Neural cell (in vitro differentiated cells): Measurements from ENCODE around the gene ING1. TPM values are rescaled to one million over a fixed set of nuclear protein-coding genes. Genes with fewer than 3 reads are reported as not detected.

ENCODE experiments used
- H2AFZ ChIP-seq: fragments of 200-600, 300-800 bp; sonication (generic), shearing (Covaris generic); 2 replicates; pipeline ENCODE4 v1.6.0; 2014; ENCODE audit warnings: low read depth, mild to moderate bottlenecking, antibody characterized with exemption, low read length, moderate library complexity
- H3F3A ChIP-seq: fragments of 200-600 bp; shearing (Covaris generic); 2 replicates; pipeline ENCODE4 v1.6.1; 2016; ENCODE audit warnings: mild to moderate bottlenecking, moderate library complexity, mixed read lengths, antibody characterized with exemption, low read length; ENCODE audit not compliant: insufficient read depth, poor library complexity, severe bottlenecking
- H3K27ac ChIP-seq: fragments of 200-600, 300-800 bp; sonication (generic), shearing (Covaris generic); 2 replicates; pipeline ENCODE4 v1.5.1; 2014; ENCODE audit warnings: mild to moderate bottlenecking, low read length, moderate library complexity
- H3K27me3 ChIP-seq: fragments of 300-800, 200-600 bp; sonication (generic), shearing (Covaris generic); 2 replicates; pipeline ENCODE4 v1.6.0; 2014; ENCODE audit warnings: mild to moderate bottlenecking, low read depth, low read length, moderate library complexity; ENCODE audit not compliant: insufficient read depth
- H3K36me3 ChIP-seq: fragments of 300-800, 200-600 bp; sonication (generic), shearing (Covaris generic); 2 replicates; pipeline ENCODE4 v1.5.1; 2014; ENCODE audit warnings: mild to moderate bottlenecking, antibody characterized with exemption, low read length, moderate library complexity; ENCODE audit not compliant: insufficient read depth
- H3K4me2 ChIP-seq: fragments of 300-800, 200-600 bp; sonication (generic), shearing (Covaris generic); 2 replicates; pipeline ENCODE4 v1.6.0; 2014; ENCODE audit warnings: mild to moderate bottlenecking, low read length
- H3K4me3 ChIP-seq: fragments of 300-800, 200-600 bp; sonication (generic), shearing (Covaris generic); 2 replicates; pipeline ENCODE4 v1.5.1; 2014; ENCODE audit warnings: mild to moderate bottlenecking, low read length, moderate library complexity
- H3K79me2 ChIP-seq: fragments of 200-600 bp; shearing (Covaris generic); replicated peaks from 2 replicates; pipeline ENCODE4 v1.6.0; 2014; ENCODE audit warnings: mild to moderate bottlenecking, low read length, moderate library complexity; ENCODE audit not compliant: insufficient read depth
- H3K9ac ChIP-seq: fragments of 300-800, 200-600 bp; sonication (generic), shearing (Covaris generic); 2 replicates; pipeline ENCODE4 v1.6.1; 2016; ENCODE audit warnings: mild to moderate bottlenecking, low read length, mixed read lengths
- H3K9me2 ChIP-seq: fragments of 200-600 bp; shearing (Covaris generic); 2 replicates; pipeline ENCODE4 v1.6.1; 2016; ENCODE audit warnings: mild to moderate bottlenecking, low read length, mixed read lengths; ENCODE audit not compliant: insufficient read depth
- H3K9me3 ChIP-seq: fragments of 200-600, 300-800 bp; sonication (generic), shearing (Covaris generic); 2 replicates; pipeline ENCODE4 v1.6.1; 2016; ENCODE audit warnings: mild to moderate bottlenecking, mixed run types, low read length, moderate library complexity, mixed read lengths
- H4K20me1 ChIP-seq: fragments of 200-600 bp; shearing (Covaris generic); 2 replicates; pipeline ENCODE4 v1.6.1; 2016; ENCODE audit warnings: mild to moderate bottlenecking, mixed run types; ENCODE audit not compliant: insufficient read depth
- CTCF ChIP-seq: fragments of 450-650 bp; IDR thresholded peaks from 2 replicates; pipeline ENCODE4 v1.5.1; 2014; ENCODE audit warnings: antibody characterized with exemption, mild to moderate bottlenecking, moderate library complexity; ENCODE audit not compliant: poor library complexity, severe bottlenecking
- EP300 ChIP-seq: fragments of 450-650 bp; conservative IDR thresholded peaks from 2 replicates; pipeline ENCODE4 v1.6.1; 2014; ENCODE audit warnings: antibody characterized with exemption, mild to moderate bottlenecking, moderate library complexity; ENCODE audit not compliant: poor library complexity, severe bottlenecking
- EZH2 ChIP-seq: fragments of 200-600, 300-800 bp; shearing (Covaris generic), sonication (generic); IDR thresholded peaks from 2 replicates; pipeline ENCODE4 v1.6.1; 2014; ENCODE audit warnings: antibody characterized with exemption, low read length, borderline replicate concordance, mild to moderate bottlenecking; ENCODE audit not compliant: insufficient read depth, poor library complexity, severe bottlenecking
- MXI1 ChIP-seq: fragments of 450-650 bp; conservative IDR thresholded peaks from 2 replicates; pipeline ENCODE4 v1.6.1; 2014; ENCODE audit warnings: antibody characterized with exemption, mild to moderate bottlenecking; ENCODE audit not compliant: poor library complexity, severe bottlenecking
- POLR2AphosphoS5 ChIP-seq: IDR thresholded peaks from 2 replicates; pipeline ENCODE4 v1.6.1; 2012
- RAD21 ChIP-seq: fragments of 450-650 bp; conservative IDR thresholded peaks from 2 replicates; pipeline ENCODE4 v1.6.1; 2014; ENCODE audit warnings: antibody characterized with exemption, mild to moderate bottlenecking, moderate library complexity
- REST ChIP-seq: IDR thresholded peaks from 2 replicates; pipeline ENCODE4 v1.6.1; 2012; ENCODE audit warnings: borderline replicate concordance
- SMC3 ChIP-seq: fragments of 450-650 bp; conservative IDR thresholded peaks from 2 replicates; pipeline ENCODE4 v1.6.1; 2014; ENCODE audit warnings: antibody characterized with exemption, mild to moderate bottlenecking, moderate library complexity; ENCODE audit not compliant: poor library complexity
- TAF1 ChIP-seq: IDR thresholded peaks from 2 replicates; pipeline ENCODE4 v1.6.1; 2012; ENCODE audit warnings: low read depth
- polyA plus RNA-seq: library from polyadenylated mRNA; depleted of rRNA; stranded (reverse); fragments of >200 nt; gene quantifications from 2 replicates; pipeline ENCODE4 v1.2.3, GENCODE V29; 2014

The ING1 gene
- polyA plus RNA-seq, 1 donor from 2014 or later = 23.2 TPM

GRCh38 chr13:110748271-110748670 lies 34.8 kb downstream of the ING1 start:
- Histone ChIP-seq H3F3A (no peaks in the 10 kb centered on the region), H3K4me3 (no peak overlapping the region), H3K36me3 (no peaks in the 10 kb centered on the region), H3K27ac (no peak overlapping the region), H3K9ac (no peak overlapping the region), H4K20me1 (no peaks in the 10 kb centered on the region), H3K79me2 (no peaks in the 10 kb centered on the region), H2AFZ (no peak overlapping the region), H3K27me3 (no peaks in the 10 kb centered on the region), H3K9me2 (no peaks in the 10 kb centered on the region), H3K9me3 (peaks cover 5% of the 10 kb centered on the region), H3K4me2 (no peak overlapping the region)
- no peak for TF ChIP-seq CTCF
- TF ChIP-seq RAD21 = no peak
- TF ChIP-seq POLR2AphosphoS5 = no peak
- TF ChIP-seq MXI1 = no peak
- TF ChIP-seq REST = no peak
- no peak for TF ChIP-seq EP300
- TF ChIP-seq EZH2 = no peak
- no peak for TF ChIP-seq TAF1
- no peak for TF ChIP-seq SMC3

- Histone ChIP-seq H3K9me3 (no peaks in the 10 kb centered on the region), H3K36me3 (no peaks in the 10 kb centered on the region), H3K9ac (no peak overlapping the region), H3K79me2 (no peaks in the 10 kb centered on the region), H3K4me2 (no peak overlapping the region), H3K27me3 (no peaks in the 10 kb centered on the region), H3K9me2 (no peaks in the 10 kb centered on the region), H3K27ac (no peak overlapping the region), H3F3A (no peaks in the 10 kb centered on the region), H3K4me3 (no peak overlapping the region), H4K20me1 (no peaks in the 10 kb centered on the region), H2AFZ (no peak overlapping the region)
- no peak for TF ChIP-seq RAD21
- no peak for TF ChIP-seq EZH2
- no peak for TF ChIP-seq REST
- no peak for TF ChIP-seq SMC3
- no peak for TF ChIP-seq EP300
- TF ChIP-seq MXI1 = no peak
Observed at GRCh38 chr13:110756219-110756631, 42.7 kb downstream of the ING1 start.
